ENCODE data around the gene GAS2L2. TPM values are rescaled to one million over a fixed set of nuclear protein-coding genes. Genes with fewer than 3 reads are reported as not detected.

Gene GAS2L2
- total RNA-seq, 4 donors from 2014 or later, result 0.15 to 0.75 TPM; not detected in 2

GRCh38 chr17:35797370-35797769, 44.3 kb upstream of the GAS2L2 start:
- Histone ChIP-seq H3K4me1 (peaks cover 7 to 28% of the 10 kb centered on the region in 2 donors), H3K9me3 (no peaks in the 10 kb centered on the region), H3K27me3 (peaks cover 28 to 34% (median 29%) of the 10 kb centered on the region in 3 donors), H3K36me3 (no peaks in the 10 kb centered on the region), H3K4me3 (no peak overlapping the region), H3K27ac (no peak overlapping the region)
- in situ Hi-C loops (cut with MboI; ENCODE audit: low sequenced_read_pairs in 4 of 4), result no loop called here
- no peak for TF ChIP-seq POLR2A (IDR thresholded peaks at IDR 0.05)
- TF ChIP-seq, protein P1, sequence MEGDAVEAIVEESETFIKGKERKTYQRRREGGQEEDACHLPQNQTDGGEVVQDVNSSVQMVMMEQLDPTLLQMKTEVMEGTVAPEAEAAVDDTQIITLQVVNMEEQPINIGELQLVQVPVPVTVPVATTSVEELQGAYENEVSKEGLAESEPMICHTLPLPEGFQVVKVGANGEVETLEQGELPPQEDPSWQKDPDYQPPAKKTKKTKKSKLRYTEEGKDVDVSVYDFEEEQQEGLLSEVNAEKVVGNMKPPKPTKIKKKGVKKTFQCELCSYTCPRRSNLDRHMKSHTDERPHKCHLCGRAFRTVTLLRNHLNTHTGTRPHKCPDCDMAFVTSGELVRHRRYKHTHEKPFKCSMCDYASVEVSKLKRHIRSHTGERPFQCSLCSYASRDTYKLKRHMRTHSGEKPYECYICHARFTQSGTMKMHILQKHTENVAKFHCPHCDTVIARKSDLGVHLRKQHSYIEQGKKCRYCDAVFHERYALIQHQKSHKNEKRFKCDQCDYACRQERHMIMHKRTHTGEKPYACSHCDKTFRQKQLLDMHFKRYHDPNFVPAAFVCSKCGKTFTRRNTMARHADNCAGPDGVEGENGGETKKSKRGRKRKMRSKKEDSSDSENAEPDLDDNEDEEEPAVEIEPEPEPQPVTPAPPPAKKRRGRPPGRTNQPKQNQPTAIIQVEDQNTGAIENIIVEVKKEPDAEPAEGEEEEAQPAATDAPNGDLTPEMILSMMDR (IDR thresholded peaks at IDR 0.05 in 4 of 5, conservative IDR thresholded peaks at IDR 0.05 in 1 of 5), result no peak
- DNase-seq, result no peak
- no peak for ATAC-seq
- intact Hi-C loops (cut with DNase I; ENCODE audit: low total_unique reads), result no loop called here

DNA sequence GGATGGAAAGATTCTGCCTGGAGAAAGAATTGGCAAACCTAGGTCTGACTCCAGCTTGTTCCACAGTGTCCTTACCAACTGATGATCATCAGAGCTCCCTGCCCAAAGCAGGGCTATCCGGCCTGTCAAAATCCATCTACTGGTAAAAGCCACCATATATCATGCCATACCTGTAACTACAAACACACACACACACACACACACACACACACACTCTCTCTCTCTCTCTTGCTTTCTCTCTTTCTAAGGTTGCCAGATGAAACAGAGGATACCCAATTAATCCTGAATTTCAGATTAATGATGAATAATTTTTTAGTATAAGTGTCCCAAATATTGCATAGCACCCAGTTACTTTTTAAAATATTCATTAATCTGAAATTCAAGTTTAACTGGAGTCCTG, 43.9 kb upstream of the GAS2L2 start:
- Histone ChIP-seq H3K4me3 (no peak overlapping the region), H3K4me1 (peaks cover 7 to 24% of the 10 kb centered on the region in 2 donors), H3K36me3 (no peaks in the 10 kb centered on the region), H3K27ac (no peak overlapping the region), H3K27me3 (peaks cover 28 to 34% (median 29%) of the 10 kb centered on the region in 3 donors), H3K9me3 (no peaks in the 10 kb centered on the region)
- no peak for TF ChIP-seq POLR2A (IDR thresholded peaks at IDR 0.05)
- TF ChIP-seq, protein P1 (IDR thresholded peaks at IDR 0.05 in 4 of 5, conservative IDR thresholded peaks at IDR 0.05 in 1 of 5), result no peak
- no peak for DNase-seq
- intact Hi-C loops (cut with DNase I; ENCODE audit: low total_unique reads) (no loop called here), in situ Hi-C loops (cut with MboI; ENCODE audit: low sequenced_read_pairs in 4 of 4) (no loop called here)
- no peak for ATAC-seq

DNA sequence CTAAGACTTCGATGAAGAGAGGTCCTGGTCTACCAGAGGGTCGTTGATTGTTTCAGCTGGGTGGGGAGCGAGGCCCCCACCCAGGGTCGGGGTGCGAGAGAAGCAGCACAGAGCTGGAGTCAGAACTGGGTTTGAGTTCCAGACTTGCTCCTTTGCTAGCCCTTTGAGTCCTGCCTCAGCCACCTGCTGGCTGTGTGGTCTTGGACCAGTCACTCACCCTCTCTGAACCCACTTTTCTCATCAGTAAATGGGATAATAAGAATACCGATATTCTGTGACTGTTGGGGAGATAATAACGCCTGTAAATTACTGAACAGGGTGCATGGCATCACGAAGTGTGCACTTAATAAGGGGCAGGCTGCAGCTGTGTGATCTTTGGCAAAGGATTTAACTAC, 42.8 kb upstream of the GAS2L2 start:
- ATAC-seq, result no peak
- in situ Hi-C loops (cut with MboI; ENCODE audit: low sequenced_read_pairs in 4 of 4), result no loop called here

GRCh38 chr17:35795007-35795870, 42.2 kb upstream of the GAS2L2 start, which contains the start of gene MMP28:
MMP28 (minus strand) TSS chr17:35795641; CDS start chr17:35795377, 264 bp downstream.
- H3K4me1 ChIP-seq, result peaks cover 7 to 19% of the 10 kb centered on the region in 2 donors
- no peak within 1 kb of the TSS for H3K27ac ChIP-seq
- H3K27me3 ChIP-seq, result peaks cover 28 to 36% (median 29%) of the 10 kb centered on the region in 3 donors
- DNase-seq, result no peak
- ATAC-seq, result peak in 1 of 2 donors; percentile 31
- H3K4me3 ChIP-seq, result peak within 1 kb of the TSS; percentile 50 to 64 (median 58)
- H3K9me3 ChIP-seq, result no peaks in the 10 kb centered on the region
- in situ Hi-C loops (cut with MboI; ENCODE audit: low sequenced_read_pairs in 4 of 4) (no loop called here), intact Hi-C loops (cut with DNase I; ENCODE audit: low total_unique reads) (no loop called here)
- TF ChIP-seq POLR2A (IDR thresholded peaks at IDR 0.05), result no peak
- TF ChIP-seq, protein P1 (IDR thresholded peaks at IDR 0.05 in 4 of 5, conservative IDR thresholded peaks at IDR 0.05 in 1 of 5), result no peak
- H3K36me3 ChIP-seq, result no peaks in the 10 kb centered on the region

More for the DNA sequence above, 42.8 kb upstream of the GAS2L2 start:
- H3K9me3 ChIP-seq, result no peaks in the 10 kb centered on the region
- no peak for DNase-seq
- no peak overlapping the region for H3K27ac ChIP-seq
- peak overlapping the region; percentile 50 to 64 (median 58) for H3K4me3 ChIP-seq
- H3K27me3 ChIP-seq, result peaks cover 28 to 36% (median 29%) of the 10 kb centered on the region in 3 donors
- H3K36me3 ChIP-seq, result no peaks in the 10 kb centered on the region
- intact Hi-C loops (cut with DNase I; ENCODE audit: low total_unique reads), result no loop called here
- TF ChIP-seq POLR2A (IDR thresholded peaks at IDR 0.05), result no peak
- TF ChIP-seq, protein P1 (IDR thresholded peaks at IDR 0.05 in 4 of 5, conservative IDR thresholded peaks at IDR 0.05 in 1 of 5), result no peak
- peaks cover 7 to 24% of the 10 kb centered on the region in 2 donors for H3K4me1 ChIP-seq
